Thyroid gland (tissue), 4 donors: ENCODE data around the gene SMG6.

Source experiments
- POLR2A ChIP-seq, 2 donors: fragments of 450-650 bp; IDR thresholded peaks; one replicate each; pipeline ENCODE4 v1.6.1; 2017; ENCODE audit warnings: antibody characterized with exemption in 2 of 2, mild to moderate bottlenecking in 2 of 2, moderate library complexity in 1 of 2
- TF ChIP-seq, protein P1 (sequence below), 6 experiments: fragments of 200-600 bp in 3 of 6; fragments of 450-650 bp in 3 of 6; sonication (generic) in 3 of 6; IDR thresholded peaks; one replicate each; pipeline ENCODE4 v1.5.1; 2016 to 2019; ENCODE audit warnings: antibody characterized with exemption in 6 of 6, mild to moderate bottlenecking in 2 of 6, inconsistent platforms in 1 of 6, moderate library complexity in 1 of 6

DNA sequence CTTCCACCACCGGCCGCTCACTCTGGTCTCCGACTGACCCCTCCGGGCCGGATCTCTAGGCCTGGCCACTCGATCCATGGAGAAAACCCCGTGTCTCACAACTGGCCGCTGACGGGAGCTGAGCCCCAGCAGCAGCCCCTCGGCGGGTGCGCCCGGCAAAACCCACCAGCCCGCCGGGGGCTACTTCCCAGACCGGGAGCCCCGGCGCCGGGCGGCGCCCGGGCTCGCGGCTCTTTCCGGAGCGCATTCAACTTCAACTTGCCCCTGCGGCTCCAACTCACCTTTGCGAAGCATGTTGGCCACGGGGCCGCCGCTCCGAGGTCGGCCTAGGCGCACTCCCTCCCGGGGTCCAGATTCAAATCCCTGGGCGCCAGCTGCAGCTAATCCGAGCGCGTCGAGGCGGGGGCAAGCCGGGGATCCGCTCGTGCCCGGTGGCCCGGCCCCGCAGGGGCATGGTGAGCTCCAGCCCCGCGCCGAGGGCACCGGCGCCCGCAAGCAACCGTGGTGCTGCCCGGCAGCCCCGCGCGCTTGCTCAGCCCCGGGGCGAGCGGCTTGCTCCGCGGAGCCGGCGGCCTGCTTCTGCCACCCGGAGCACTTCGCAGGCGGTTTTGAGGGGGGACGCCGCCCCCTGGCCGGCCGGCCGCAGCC lies 278.9 kb downstream of the SMG6 start:
- TF ChIP-seq, protein P1, sequence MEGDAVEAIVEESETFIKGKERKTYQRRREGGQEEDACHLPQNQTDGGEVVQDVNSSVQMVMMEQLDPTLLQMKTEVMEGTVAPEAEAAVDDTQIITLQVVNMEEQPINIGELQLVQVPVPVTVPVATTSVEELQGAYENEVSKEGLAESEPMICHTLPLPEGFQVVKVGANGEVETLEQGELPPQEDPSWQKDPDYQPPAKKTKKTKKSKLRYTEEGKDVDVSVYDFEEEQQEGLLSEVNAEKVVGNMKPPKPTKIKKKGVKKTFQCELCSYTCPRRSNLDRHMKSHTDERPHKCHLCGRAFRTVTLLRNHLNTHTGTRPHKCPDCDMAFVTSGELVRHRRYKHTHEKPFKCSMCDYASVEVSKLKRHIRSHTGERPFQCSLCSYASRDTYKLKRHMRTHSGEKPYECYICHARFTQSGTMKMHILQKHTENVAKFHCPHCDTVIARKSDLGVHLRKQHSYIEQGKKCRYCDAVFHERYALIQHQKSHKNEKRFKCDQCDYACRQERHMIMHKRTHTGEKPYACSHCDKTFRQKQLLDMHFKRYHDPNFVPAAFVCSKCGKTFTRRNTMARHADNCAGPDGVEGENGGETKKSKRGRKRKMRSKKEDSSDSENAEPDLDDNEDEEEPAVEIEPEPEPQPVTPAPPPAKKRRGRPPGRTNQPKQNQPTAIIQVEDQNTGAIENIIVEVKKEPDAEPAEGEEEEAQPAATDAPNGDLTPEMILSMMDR (IDR thresholded peaks at IDR 0.05), result no peak
- TF ChIP-seq POLR2A (IDR thresholded peaks at IDR 0.05), result no peak
